Measurements from ENCODE around the gene RBM6. TPM values are rescaled to one million over a fixed set of nuclear protein-coding genes. Genes with fewer than 3 reads are reported as not detected.
"Not testable (repeated sequence)": the region's sequence is repeated elsewhere in the genome, so short reads cannot be mapped to it uniquely, and the experiment has no call there.

The RBM6 gene
- polyA plus RNA-seq, 1 experiment, result 33.4 TPM

DNA sequence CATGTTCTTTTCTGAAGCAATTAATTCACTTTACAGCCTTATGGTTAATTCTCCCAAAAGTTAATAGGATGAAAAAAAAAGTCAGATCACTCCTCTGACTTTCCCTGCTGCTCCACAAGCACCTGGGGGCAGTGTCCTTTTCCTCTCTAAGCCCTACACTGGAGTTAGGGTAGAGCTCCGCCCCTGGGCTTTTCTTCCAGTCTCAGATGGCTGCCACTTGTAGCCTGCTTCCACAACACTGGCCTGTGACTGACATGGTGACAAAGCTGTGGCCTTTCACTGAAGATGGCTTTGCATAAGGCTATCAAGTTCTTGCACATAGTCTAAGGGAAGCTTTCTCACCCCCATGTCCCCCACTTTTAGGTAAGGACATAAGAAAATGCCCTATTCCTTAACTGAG lies 9.0 kb upstream of the RBM6 start:
- no peak for DNase-seq (ENCODE audit: low read depth)
- no peak overlapping the region for H3K4me3 ChIP-seq (ENCODE audit: low read depth, low read length)
- H3K27me3 ChIP-seq (ENCODE audit: control insufficient read depth, insufficient read depth, low read length), result no peaks in the 10 kb centered on the region
- H3K36me3 ChIP-seq (ENCODE audit: control insufficient read depth, insufficient read depth, low read length), result no peaks in the 10 kb centered on the region; the same call in 1 of the 2 replicates
- CTCF ChIA-PET, result no interaction called here
- POLR2A ChIA-PET, result interaction anchor here (0.6 kb wide), 1 partner anchor 903 kb away, joined by 4 read pairs; no protein-coding TSS in a partner anchor
- TF ChIP-seq, protein P1, sequence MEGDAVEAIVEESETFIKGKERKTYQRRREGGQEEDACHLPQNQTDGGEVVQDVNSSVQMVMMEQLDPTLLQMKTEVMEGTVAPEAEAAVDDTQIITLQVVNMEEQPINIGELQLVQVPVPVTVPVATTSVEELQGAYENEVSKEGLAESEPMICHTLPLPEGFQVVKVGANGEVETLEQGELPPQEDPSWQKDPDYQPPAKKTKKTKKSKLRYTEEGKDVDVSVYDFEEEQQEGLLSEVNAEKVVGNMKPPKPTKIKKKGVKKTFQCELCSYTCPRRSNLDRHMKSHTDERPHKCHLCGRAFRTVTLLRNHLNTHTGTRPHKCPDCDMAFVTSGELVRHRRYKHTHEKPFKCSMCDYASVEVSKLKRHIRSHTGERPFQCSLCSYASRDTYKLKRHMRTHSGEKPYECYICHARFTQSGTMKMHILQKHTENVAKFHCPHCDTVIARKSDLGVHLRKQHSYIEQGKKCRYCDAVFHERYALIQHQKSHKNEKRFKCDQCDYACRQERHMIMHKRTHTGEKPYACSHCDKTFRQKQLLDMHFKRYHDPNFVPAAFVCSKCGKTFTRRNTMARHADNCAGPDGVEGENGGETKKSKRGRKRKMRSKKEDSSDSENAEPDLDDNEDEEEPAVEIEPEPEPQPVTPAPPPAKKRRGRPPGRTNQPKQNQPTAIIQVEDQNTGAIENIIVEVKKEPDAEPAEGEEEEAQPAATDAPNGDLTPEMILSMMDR (IDR thresholded peaks at IDR 0.05; ENCODE audit: insufficient read depth, low read depth, low read length), result no peak

DNA sequence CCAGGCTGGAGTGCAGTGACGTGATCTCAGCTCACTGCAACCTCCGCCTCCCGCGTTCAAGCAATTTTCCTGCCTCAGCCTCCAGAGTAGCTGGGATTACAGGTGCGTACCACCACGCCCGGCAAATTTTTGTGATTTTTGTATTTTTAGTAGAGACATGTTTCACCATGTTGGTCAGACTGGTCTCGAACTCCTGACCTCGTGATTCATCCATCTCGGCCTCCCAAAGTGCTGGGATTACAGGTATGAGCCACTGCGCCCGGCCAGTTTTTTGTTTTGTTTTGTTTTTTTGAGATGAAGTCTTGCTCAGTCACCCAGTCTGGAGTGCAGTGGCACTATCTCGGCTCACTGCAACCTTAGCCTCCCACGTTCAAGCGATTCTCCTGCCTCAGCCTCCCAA lies 7.7 kb upstream of the RBM6 start:
- H3K27me3 ChIP-seq (ENCODE audit: control insufficient read depth, insufficient read depth, low read length); POLR2A ChIA-PET; H3K36me3 ChIP-seq (ENCODE audit: control insufficient read depth, insufficient read depth, low read length); CTCF ChIA-PET; DNase-seq (ENCODE audit: low read depth); H3K4me3 ChIP-seq (ENCODE audit: low read depth, low read length): not testable (repeated sequence)

DNA sequence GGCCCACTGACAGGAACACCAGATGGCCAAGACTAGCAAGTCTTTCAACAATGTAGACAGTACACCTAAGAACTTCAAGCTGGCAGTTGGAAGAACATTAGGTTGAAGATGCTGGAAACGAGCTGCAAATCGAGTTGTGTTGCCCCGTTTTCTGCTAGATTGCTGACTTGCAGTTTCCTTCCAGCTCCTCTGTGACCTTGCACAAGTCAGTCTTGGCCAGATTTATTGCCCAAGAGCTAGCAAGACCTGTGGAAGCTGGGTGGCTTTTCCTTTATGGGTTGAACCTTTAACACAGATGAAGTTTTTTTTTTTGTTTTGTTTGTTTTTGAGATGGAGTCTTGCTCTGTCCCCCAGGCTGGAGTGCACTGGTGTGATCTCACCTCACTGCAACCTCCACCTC lies 2.9 kb upstream of the RBM6 start:
- H3K36me3 ChIP-seq (ENCODE audit: control insufficient read depth, insufficient read depth, low read length), result no peaks in the 10 kb centered on the region
- no peak overlapping the region for H3K4me3 ChIP-seq (ENCODE audit: low read depth, low read length)
- ChIA-PET POLR2A (no interaction called here), CTCF (interaction anchor here (0.6 kb wide), 1 partner anchor 20 kb away, joined by 4 read pairs; no protein-coding TSS in a partner anchor)
- TF ChIP-seq, protein P1 (IDR thresholded peaks at IDR 0.05; ENCODE audit: insufficient read depth, low read depth, low read length), result no peak
- H3K27me3 ChIP-seq (ENCODE audit: control insufficient read depth, insufficient read depth, low read length), result no peaks in the 10 kb centered on the region
- no peak for DNase-seq (ENCODE audit: low read depth)

DNA sequence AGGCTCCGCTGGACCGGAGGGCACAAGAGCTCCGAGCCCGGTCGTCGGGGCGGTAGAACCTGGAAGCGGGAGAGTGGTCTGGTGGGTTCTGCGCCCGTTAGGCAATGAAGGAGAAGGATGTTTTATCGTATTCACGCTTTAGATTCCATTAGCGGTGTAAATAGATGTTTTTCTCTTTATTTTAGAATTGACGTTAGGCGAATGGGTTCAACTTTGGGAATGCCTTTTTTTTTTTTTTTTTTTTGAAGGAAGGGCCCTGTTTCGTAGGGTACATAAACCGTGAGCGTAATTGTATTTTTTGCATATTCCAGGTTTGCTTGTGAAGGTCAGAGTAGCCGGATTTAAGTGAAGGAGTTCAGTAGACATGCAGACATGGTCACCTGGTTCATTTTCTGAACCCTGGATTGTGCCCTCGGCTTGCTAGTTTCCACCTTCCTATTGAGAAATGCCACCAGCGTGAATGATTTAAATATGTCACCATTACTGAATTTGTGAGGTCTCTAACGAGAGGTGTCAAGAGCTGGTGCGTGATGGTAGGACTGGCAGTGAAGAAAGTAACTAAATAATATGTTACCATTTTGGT lies 808 bp downstream of the RBM6 start:
- H3K36me3 ChIP-seq (ENCODE audit: control insufficient read depth, insufficient read depth, low read length), result no peaks in the 10 kb centered on the region
- no peaks in the 10 kb centered on the region for H3K27me3 ChIP-seq (ENCODE audit: control insufficient read depth, insufficient read depth, low read length)
- DNase-seq (ENCODE audit: low read depth), result no peak
- ChIA-PET POLR2A (interaction anchor here (1.6 kb wide), 1 partner anchor 11 kb away, joined by 9 read pairs; the partner anchor contains the start of gene MON1A), CTCF (interaction anchor here (1.1 to 1.7 kb wide), 2 partner anchors 11 to 15 kb away, joined by 5 to 6 read pairs; partner anchors contain the start of gene MON1A)
- TF ChIP-seq, protein P1 (IDR thresholded peaks at IDR 0.05; ENCODE audit: insufficient read depth, low read depth, low read length), result no peak
- peak overlapping the region; percentile 92 for H3K4me3 ChIP-seq (ENCODE audit: low read depth, low read length)

DNA sequence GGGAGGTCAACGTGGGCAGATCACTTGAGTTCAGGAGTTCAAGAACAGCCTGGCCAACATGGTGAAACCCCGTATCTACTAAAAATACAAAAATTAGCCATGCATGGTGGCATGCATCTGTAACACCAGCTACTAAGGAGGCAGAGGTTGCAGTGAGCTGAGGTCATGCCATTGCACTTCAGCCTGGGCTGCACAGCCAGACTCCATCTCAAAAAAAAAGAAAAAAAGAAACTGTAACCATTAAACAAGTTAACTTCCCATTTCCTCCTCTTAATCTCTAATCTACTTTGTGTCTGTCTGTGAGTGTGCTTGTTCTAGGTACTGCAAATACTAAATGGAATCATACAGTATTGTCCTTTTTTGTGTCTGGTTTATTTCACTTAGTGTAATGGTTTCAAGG lies 2.7 kb downstream of the RBM6 start:
- TF ChIP-seq, protein P1 (IDR thresholded peaks at IDR 0.05; ENCODE audit: insufficient read depth, low read depth, low read length), result no peak
- CTCF ChIA-PET, result no interaction called here
- H3K4me3 ChIP-seq (ENCODE audit: low read depth, low read length), result no peak overlapping the region
- DNase-seq (ENCODE audit: low read depth), result no peak
- POLR2A ChIA-PET, result no interaction called here
- no peaks in the 10 kb centered on the region for H3K27me3 ChIP-seq (ENCODE audit: control insufficient read depth, insufficient read depth, low read length)
- no peaks in the 10 kb centered on the region for H3K36me3 ChIP-seq (ENCODE audit: control insufficient read depth, insufficient read depth, low read length)

DNA sequence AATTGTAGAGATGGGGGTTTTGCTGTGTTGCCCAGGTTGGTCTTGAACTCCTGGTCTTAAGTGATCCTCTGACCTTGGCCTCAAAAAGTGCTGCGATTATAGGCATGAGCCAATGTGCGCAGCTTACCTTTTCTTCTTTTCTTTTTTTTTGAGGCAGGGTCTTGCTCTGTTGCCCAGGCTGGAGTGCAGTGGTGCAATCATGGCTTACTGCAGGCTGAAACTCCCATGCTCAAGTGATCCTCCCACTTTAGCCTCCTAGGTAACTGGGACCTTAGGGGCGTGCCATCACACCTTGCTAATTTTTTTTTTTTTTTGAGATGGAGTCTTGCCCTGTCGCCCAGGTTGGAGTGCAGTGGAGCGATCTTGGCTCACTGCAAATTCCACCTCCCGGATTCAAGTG lies 13.0 kb downstream of the RBM6 start:
- CTCF ChIA-PET, result no interaction called here
- Histone ChIP-seq H3K36me3 (ENCODE audit: control insufficient read depth, insufficient read depth, low read length) (no peaks in the 10 kb centered on the region), H3K27me3 (ENCODE audit: control insufficient read depth, insufficient read depth, low read length) (no peaks in the 10 kb centered on the region), H3K4me3 (ENCODE audit: low read depth, low read length) (no peak overlapping the region)
- POLR2A ChIA-PET, result no interaction called here
- TF ChIP-seq, protein P1 (IDR thresholded peaks at IDR 0.05; ENCODE audit: insufficient read depth, low read depth, low read length), result no peak
- no peak for DNase-seq (ENCODE audit: low read depth)

Data from BJ (cell line).